K562 (cell line): ENCODE data around the gene ZDHHC8. TPM values are rescaled to one million over a fixed set of nuclear protein-coding genes. Genes with fewer than 3 reads are reported as not detected.

Source experiments
- E2F3 ChIP-seq: fragments of 250-450 bp; sonication (Bioruptor Pico); IDR thresholded peaks from 2 replicates; pipeline ENCODE4 v1.4.0; 2020; ENCODE audit warnings: mild to moderate bottlenecking
- EP400 ChIP-seq: fragments of 450-650 bp; IDR thresholded peaks from 2 replicates; pipeline ENCODE4 v1.6.1; 2017; ENCODE audit warnings: antibody characterized with exemption, mild to moderate bottlenecking, moderate library complexity
- HNRNPH1 ChIP-seq: fragments of 200-400 bp; formaldehyde crosslinking; optimal IDR thresholded peaks from 2 replicates; pipeline ENCODE3; 2017; ENCODE audit warnings: low read depth, mild to moderate bottlenecking, low read length, moderate library complexity
- HNRNPLL ChIP-seq: fragments of 200-400 bp; formaldehyde crosslinking; IDR thresholded peaks from 2 replicates; pipeline ENCODE4 v1.6.1; 2017; ENCODE audit warnings: low read length, low read depth, mild to moderate bottlenecking; ENCODE audit not compliant: poor library complexity, severe bottlenecking
- JUND ChIP-seq, 2 experiments: IDR thresholded peaks; 2 replicates in 1 of 2; 3 replicates in 1 of 2; pipeline ENCODE4 v1.6.1; 2011; ENCODE audit warnings: borderline replicate concordance in 2 of 2, low read depth in 2 of 2, low read length in 2 of 2, improper control_type of control experiment in 1 of 2, missing biosample characterization in 1 of 2, missing genetic modification characterization in 1 of 2, missing genetic modification reagents in 1 of 2
- KDM2B ChIP-seq: fragments of 250-450 bp; sonication (Bioruptor Pico); IDR thresholded peaks from 2 replicates; pipeline ENCODE4 v1.8.0; 2021; ENCODE audit warnings: mild to moderate bottlenecking, moderate library complexity
- MAZ ChIP-seq, 2 experiments: fragments of 450-650 bp in 1 of 2; sonication (generic) in 1 of 2; formaldehyde crosslinking; IDR thresholded peaks in 1 of 2; conservative IDR thresholded peaks in 1 of 2; 2 replicates each; pipeline versions ENCODE4 v1.4.0 to v1.5.0; 2020; ENCODE audit warnings: mild to moderate bottlenecking in 1 of 2, missing genetic modification reagents in 1 of 2
- NFATC3 ChIP-seq: fragments of 450-650 bp; IDR thresholded peaks from 2 replicates; pipeline ENCODE4 v1.6.1; 2017; ENCODE audit warnings: mild to moderate bottlenecking
- POLR2A ChIP-seq: fragments of 450-650 bp; conservative IDR thresholded peaks from 2 replicates; pipeline ENCODE4 v1.6.1; 2016
- POLR2AphosphoS2 ChIP-seq: IDR thresholded peaks from 2 replicates; pipeline ENCODE4 v1.6.1; 2012; ENCODE audit warnings: low read length, improper control_type of control experiment
- RBFOX2 ChIP-seq: fragments of 200-400 bp; formaldehyde crosslinking; IDR thresholded peaks from 2 replicates; pipeline ENCODE4 v1.6.1; 2017; ENCODE audit warnings: low read depth, mild to moderate bottlenecking, low read length, moderate library complexity
- SETDB1 ChIP-seq: IDR thresholded peaks from one replicate; pipeline ENCODE4 v1.6.1; 2012; ENCODE audit warnings: low read length, control low read depth, inconsistent platforms
- ZNF583 ChIP-seq: fragments of 250-450 bp; sonication (Bioruptor Pico); IDR thresholded peaks from 2 replicates; pipeline ENCODE4 v1.4.0; 2020
- ZSCAN32 ChIP-seq: fragments of 450-650 bp; formaldehyde crosslinking; IDR thresholded peaks from 2 replicates; pipeline ENCODE4 v1.4.0; 2020; ENCODE audit warnings: mild to moderate bottlenecking, moderate library complexity
- polyA plus RNA-seq, 8 experiments: library from polyadenylated mRNA; depleted of rRNA in 4 of 8; stranded (reverse) in 5 of 8; unstranded in 3 of 8; fragments of >200 nt; fragmentation: Nextera tagmentation in 2 of 8; fragmentation: Illumina TruSeq in 1 of 8; extraction: Ambion mirVana in 2 of 8; extraction: Trizol in 1 of 8; gene quantifications; 2 replicates each; pipeline versions ENCODE4 v1.2.1 to v1.2.3, GENCODE V29; 2011 to 2014; ENCODE audit warnings: inconsistent platforms in 1 of 8, missing spikeins in 1 of 8
- total RNA-seq, 7 experiments: library from RNA; depleted of rRNA in 6 of 7; stranded (reverse); fragments of >200 nt in 6 of 7; fragmentation: Illumina TruSeq in 2 of 7; extraction: Trizol in 2 of 7; gene quantifications; 2 replicates each; pipeline versions ENCODE4 v1.2.1 to v1.2.3, GENCODE V29; 2011 to 2021; ENCODE audit warnings: low replicate concordance in 1 of 7
- TF ChIP-seq, protein P1 (sequence below): fragments of 250-450 bp; sonication (Bioruptor Pico); IDR thresholded peaks from 2 replicates; pipeline ENCODE4 v1.9.0; 2021; ENCODE audit warnings: mild to moderate bottlenecking, inconsistent platforms
- TF ChIP-seq, protein P2 (sequence below): fragments of 250-450 bp; sonication (Bioruptor Pico); IDR thresholded peaks from 2 replicates; pipeline ENCODE4 v1.4.0; 2020; ENCODE audit warnings: mild to moderate bottlenecking, moderate library complexity, borderline replicate concordance
- TF ChIP-seq, protein P3 (sequence below): fragments of 450-650 bp; formaldehyde crosslinking; IDR thresholded peaks from 2 replicates; pipeline ENCODE4 v1.4.0; 2022; ENCODE audit warnings: missing genetic modification characterization
- TF ChIP-seq, protein P4 (sequence below): fragments of 250-450 bp; sonication (Bioruptor Pico); IDR thresholded peaks from 2 replicates; pipeline ENCODE4 v1.8.0; 2022; ENCODE audit warnings: inconsistent platforms, mild to moderate bottlenecking, moderate library complexity, borderline replicate concordance

ZDHHC8 gene
- total and polyA plus RNA-seq, 9 of the 15 experiments (the other 6 are each of a cell fraction or from before 2014, with no cell fraction given): 0.04 to 109 (median 16.4) TPM

DNA sequence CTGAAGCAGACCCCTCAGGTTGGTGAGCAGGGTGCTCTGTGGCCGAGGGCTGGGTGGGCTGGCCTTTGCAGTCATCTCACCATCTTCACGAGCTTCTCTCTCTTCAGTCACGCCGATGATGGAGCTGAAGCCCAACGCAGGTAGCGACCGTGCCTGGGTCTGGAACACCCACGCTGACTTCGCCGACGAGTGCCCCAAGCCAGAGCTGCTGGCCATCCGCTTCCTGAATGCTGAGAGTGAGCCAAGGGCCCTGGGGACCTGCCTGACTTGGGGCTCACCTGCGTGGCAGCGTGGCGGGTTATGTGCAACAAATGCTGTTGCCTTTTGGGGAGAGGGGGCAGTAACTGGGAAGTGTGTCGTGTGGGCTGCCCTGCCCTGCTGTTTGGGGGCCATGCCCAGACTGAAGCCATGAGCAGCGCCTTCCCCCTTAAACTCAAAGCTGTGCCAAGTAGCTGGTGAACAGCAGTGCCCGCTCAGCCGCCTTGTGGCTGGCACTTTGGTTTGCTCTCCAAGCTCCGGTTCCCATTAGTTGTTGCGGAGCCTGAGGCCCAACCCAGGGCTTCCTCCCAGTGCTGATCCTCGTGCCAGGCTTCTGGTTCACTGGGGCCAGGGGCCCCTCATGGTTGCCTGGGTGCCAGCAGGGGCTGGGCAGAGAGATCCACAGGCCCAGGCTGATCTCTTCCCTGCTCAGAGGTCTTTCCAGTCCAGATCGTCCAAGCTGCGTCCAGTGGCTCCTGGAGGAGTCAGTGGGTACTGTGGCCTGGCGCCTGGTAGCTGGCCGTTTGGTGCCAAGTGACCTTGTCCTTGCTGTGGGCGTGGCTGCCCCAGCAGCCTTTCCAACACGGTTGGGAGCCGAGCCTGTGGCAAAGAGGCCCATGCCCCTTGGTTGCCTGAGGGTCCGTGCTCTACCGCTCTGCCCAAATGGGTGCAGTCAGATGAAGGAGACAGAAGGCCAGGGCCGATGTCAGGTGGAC, 6.1 kb upstream of the ZDHHC8 start (continued):
- TF ChIP-seq, protein P1, sequence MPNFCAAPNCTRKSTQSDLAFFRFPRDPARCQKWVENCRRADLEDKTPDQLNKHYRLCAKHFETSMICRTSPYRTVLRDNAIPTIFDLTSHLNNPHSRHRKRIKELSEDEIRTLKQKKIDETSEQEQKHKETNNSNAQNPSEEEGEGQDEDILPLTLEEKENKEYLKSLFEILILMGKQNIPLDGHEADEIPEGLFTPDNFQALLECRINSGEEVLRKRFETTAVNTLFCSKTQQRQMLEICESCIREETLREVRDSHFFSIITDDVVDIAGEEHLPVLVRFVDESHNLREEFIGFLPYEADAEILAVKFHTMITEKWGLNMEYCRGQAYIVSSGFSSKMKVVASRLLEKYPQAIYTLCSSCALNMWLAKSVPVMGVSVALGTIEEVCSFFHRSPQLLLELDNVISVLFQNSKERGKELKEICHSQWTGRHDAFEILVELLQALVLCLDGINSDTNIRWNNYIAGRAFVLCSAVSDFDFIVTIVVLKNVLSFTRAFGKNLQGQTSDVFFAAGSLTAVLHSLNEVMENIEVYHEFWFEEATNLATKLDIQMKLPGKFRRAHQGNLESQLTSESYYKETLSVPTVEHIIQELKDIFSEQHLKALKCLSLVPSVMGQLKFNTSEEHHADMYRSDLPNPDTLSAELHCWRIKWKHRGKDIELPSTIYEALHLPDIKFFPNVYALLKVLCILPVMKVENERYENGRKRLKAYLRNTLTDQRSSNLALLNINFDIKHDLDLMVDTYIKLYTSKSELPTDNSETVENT (CRISPR knock-in tag): peak; percentile 22
- TF ChIP-seq, protein P2, sequence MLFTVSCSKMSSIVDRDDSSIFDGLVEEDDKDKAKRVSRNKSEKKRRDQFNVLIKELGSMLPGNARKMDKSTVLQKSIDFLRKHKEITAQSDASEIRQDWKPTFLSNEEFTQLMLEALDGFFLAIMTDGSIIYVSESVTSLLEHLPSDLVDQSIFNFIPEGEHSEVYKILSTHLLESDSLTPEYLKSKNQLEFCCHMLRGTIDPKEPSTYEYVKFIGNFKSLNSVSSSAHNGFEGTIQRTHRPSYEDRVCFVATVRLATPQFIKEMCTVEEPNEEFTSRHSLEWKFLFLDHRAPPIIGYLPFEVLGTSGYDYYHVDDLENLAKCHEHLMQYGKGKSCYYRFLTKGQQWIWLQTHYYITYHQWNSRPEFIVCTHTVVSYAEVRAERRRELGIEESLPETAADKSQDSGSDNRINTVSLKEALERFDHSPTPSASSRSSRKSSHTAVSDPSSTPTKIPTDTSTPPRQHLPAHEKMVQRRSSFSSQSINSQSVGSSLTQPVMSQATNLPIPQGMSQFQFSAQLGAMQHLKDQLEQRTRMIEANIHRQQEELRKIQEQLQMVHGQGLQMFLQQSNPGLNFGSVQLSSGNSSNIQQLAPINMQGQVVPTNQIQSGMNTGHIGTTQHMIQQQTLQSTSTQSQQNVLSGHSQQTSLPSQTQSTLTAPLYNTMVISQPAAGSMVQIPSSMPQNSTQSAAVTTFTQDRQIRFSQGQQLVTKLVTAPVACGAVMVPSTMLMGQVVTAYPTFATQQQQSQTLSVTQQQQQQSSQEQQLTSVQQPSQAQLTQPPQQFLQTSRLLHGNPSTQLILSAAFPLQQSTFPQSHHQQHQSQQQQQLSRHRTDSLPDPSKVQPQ: 0 out of 2 replicates have a peak, but pooled peaks have one; percentile 12
- TF ChIP-seq EP400 (no peak), SETDB1 (peak; percentile 9), ZNF583 (CRISPR knock-in tag) (0 out of 2 replicates have a peak, but pooled peaks have one; percentile 7), RBFOX2 (peak; percentile 75), HNRNPH1 (no peak), KDM2B (no peak), NFATC3 (no peak), POLR2AphosphoS2 (peak; percentile 10; the same call in 1 of the 2 replicates), E2F3 (CRISPR knock-in tag) (0 out of 2 replicates have a peak, but pooled peaks have one; percentile 8), ZSCAN32 (CRISPR knock-in tag) (no peak), HNRNPLL (peak; percentile 23), MAZ (CRISPR knock-in tag; conservative IDR thresholded peaks at IDR 0.05 in 1 of 2, IDR thresholded peaks at IDR 0.05 in 1 of 2) (no peak), JUND (IDR thresholded peaks at IDR 0.05; ENCODE audit: borderline replicate concordance, low read depth, low read length) (no peak), JUND (tag; IDR thresholded peaks at IDR 0.05; ENCODE audit: borderline replicate concordance, low read depth, low read length) (no peak), POLR2A (peak; percentile 50)
- TF ChIP-seq, protein P3, sequence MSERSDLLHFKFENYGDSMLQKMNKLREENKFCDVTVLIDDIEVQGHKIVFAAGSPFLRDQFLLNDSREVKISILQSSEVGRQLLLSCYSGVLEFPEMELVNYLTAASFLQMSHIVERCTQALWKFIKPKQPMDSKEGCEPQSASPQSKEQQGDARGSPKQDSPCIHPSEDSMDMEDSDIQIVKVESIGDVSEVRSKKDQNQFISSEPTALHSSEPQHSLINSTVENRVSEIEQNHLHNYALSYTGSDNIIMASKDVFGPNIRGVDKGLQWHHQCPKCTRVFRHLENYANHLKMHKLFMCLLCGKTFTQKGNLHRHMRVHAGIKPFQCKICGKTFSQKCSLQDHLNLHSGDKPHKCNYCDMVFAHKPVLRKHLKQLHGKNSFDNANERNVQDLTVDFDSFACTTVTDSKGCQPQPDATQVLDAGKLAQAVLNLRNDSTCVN: 0 out of 2 replicates have a peak, but pooled peaks have one; percentile 3
- TF ChIP-seq, protein P4, sequence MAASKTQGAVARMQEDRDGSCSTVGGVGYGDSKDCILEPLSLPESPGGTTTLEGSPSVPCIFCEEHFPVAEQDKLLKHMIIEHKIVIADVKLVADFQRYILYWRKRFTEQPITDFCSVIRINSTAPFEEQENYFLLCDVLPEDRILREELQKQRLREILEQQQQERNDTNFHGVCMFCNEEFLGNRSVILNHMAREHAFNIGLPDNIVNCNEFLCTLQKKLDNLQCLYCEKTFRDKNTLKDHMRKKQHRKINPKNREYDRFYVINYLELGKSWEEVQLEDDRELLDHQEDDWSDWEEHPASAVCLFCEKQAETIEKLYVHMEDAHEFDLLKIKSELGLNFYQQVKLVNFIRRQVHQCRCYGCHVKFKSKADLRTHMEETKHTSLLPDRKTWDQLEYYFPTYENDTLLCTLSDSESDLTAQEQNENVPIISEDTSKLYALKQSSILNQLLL: 0 out of 2 replicates have a peak, but pooled peaks have one; percentile 12
